Astrocyte (in vitro differentiated cells and primary cell): ENCODE data around the gene CHST15. TPM values are rescaled to one million over a fixed set of nuclear protein-coding genes. Genes with fewer than 3 reads are reported as not detected.
A peak's percentile ranks its signal among the peaks of the same experiment; 100 is the strongest.

Experiments used
- DNase-seq: peaks from one replicate; pipeline ENCODE4 v3.0.0-alpha.2; 2010; ENCODE audit warnings: low read depth
- FAIRE-seq: peaks from 2 replicates; lab custom pipeline; 2011; peaks lifted over from hg19 to GRCh38; lab: Jason Lieb, UNC
- H2AFZ ChIP-seq: 2 replicates; pipeline ENCODE4 v1.6.0; 2012; ENCODE audit warnings: low read depth, low read length, inconsistent platforms
- H3K27ac ChIP-seq: 2 replicates; pipeline ENCODE4 v1.5.1; 2011; ENCODE audit warnings: low read depth, low read length, inconsistent platforms
- H3K27me3 ChIP-seq: 2 replicates; pipeline ENCODE4 v1.6.0; 2011; ENCODE audit warnings: low read length, inconsistent platforms; ENCODE audit not compliant: insufficient read depth
- H3K36me3 ChIP-seq: 2 replicates; pipeline ENCODE4 v1.5.1; 2011; ENCODE audit warnings: low read length, inconsistent platforms; ENCODE audit not compliant: insufficient read depth
- H3K4me1 ChIP-seq: 2 replicates; pipeline ENCODE4 v1.5.1; 2011; ENCODE audit warnings: low read length, inconsistent platforms; ENCODE audit not compliant: insufficient read depth
- H3K4me2 ChIP-seq: 2 replicates; pipeline ENCODE4 v1.6.0; 2012; ENCODE audit warnings: low read length, inconsistent platforms
- H3K4me3 ChIP-seq: 2 replicates; pipeline ENCODE4 v1.5.1; 2011; ENCODE audit warnings: low read depth, mild to moderate bottlenecking, low read length, inconsistent platforms; ENCODE audit not compliant: insufficient read depth
- H3K79me2 ChIP-seq: 2 replicates; pipeline ENCODE4 v1.6.0; 2012; ENCODE audit warnings: mild to moderate bottlenecking, low read length, inconsistent platforms; ENCODE audit not compliant: insufficient read depth
- H3K9ac ChIP-seq: 2 replicates; pipeline ENCODE4 v1.6.0; 2012; ENCODE audit warnings: mild to moderate bottlenecking, low read length, inconsistent platforms
- H3K9me3 ChIP-seq: 2 replicates; pipeline ENCODE4 v1.5.1; 2012; ENCODE audit warnings: low read depth, mild to moderate bottlenecking, low read length, inconsistent platforms; ENCODE audit not compliant: insufficient read depth
- H4K20me1 ChIP-seq: 2 replicates; pipeline ENCODE4 v1.6.0; 2012; ENCODE audit warnings: low read length, inconsistent platforms; ENCODE audit not compliant: insufficient read depth
- H3K27ac Mint-ChIP-seq: one replicate; pipeline ENCODE4 v1.8.0; 2021; ENCODE audit warnings: mild to moderate bottlenecking, mixed read lengths; ENCODE audit not compliant: unreplicated experiment
- H3K27me3 Mint-ChIP-seq: one replicate; pipeline ENCODE4 v1.8.0; 2021; ENCODE audit warnings: low read depth, mixed read lengths; ENCODE audit not compliant: unreplicated experiment
- H3K36me3 Mint-ChIP-seq: one replicate; pipeline ENCODE4 v1.8.0; 2021; ENCODE audit warnings: low read depth, mixed read lengths; ENCODE audit not compliant: unreplicated experiment
- H3K4me1 Mint-ChIP-seq: one replicate; pipeline ENCODE4 v1.8.0; 2021; ENCODE audit warnings: low read depth, mixed read lengths; ENCODE audit not compliant: unreplicated experiment
- H3K4me3 Mint-ChIP-seq: one replicate; pipeline ENCODE4 v1.8.0; 2021; ENCODE audit warnings: mild to moderate bottlenecking, moderate library complexity, mixed read lengths; ENCODE audit not compliant: unreplicated experiment
- H3K9me3 Mint-ChIP-seq: one replicate; pipeline ENCODE4 v1.8.0; 2021; ENCODE audit warnings: mild to moderate bottlenecking, mixed read lengths; ENCODE audit not compliant: unreplicated experiment
- CTCF ChIP-seq: IDR thresholded peaks from 2 replicates; pipeline ENCODE4 v1.5.1; 2011; ENCODE audit warnings: low read depth, mild to moderate bottlenecking, inconsistent platforms, low read length, moderate library complexity; ENCODE audit not compliant: insufficient read depth
- EZH2 ChIP-seq: IDR thresholded peaks from 2 replicates; pipeline ENCODE4 v1.6.1; 2012; ENCODE audit warnings: mild to moderate bottlenecking, low read length, inconsistent platforms; ENCODE audit not compliant: insufficient read depth
- total RNA-seq: library from RNA; stranded (reverse); gene quantifications from 2 replicates; pipeline ENCODE4 v1.2.1, GENCODE V29; 2021

CHST15 gene
- total RNA-seq, 1 donor from 2014 or later = 20.6 TPM

GRCh38 chr10:124007773-124008145 is 85.6 kb downstream of the CHST15 start:
- DNase-seq = no peak
- peaks cover 11% of the 10 kb centered on the region for H3K4me1 Mint-ChIP-seq
- H3K9ac ChIP-seq = no peak overlapping the region
- no peak for TF ChIP-seq EZH2
- TF ChIP-seq CTCF = no peak
- no peak overlapping the region for H3K4me3 ChIP-seq
- H3K36me3 Mint-ChIP-seq = peaks cover 23% of the 10 kb centered on the region
- peaks cover 19% of the 10 kb centered on the region for H3K27me3 Mint-ChIP-seq
- H3K79me2 ChIP-seq = no peaks in the 10 kb centered on the region
- H3K36me3 ChIP-seq = no peaks in the 10 kb centered on the region
- H3K9me3 Mint-ChIP-seq = peaks cover 2% of the 10 kb centered on the region
- no peaks in the 10 kb centered on the region for H4K20me1 ChIP-seq
- FAIRE-seq = no peak
- no peak overlapping the region for H3K27ac ChIP-seq
- no peak overlapping the region for H2AFZ ChIP-seq
- H3K4me3 Mint-ChIP-seq = no peak overlapping the region
- H3K27me3 ChIP-seq = peaks cover 5% of the 10 kb centered on the region
- H3K27ac Mint-ChIP-seq = no peak overlapping the region
- H3K9me3 ChIP-seq = no peaks in the 10 kb centered on the region
- H3K4me2 ChIP-seq = no peak overlapping the region
- no peaks in the 10 kb centered on the region for H3K4me1 ChIP-seq

GRCh38 chr10:124007102-124007772 is 86.2 kb downstream of the CHST15 start:
- no peaks in the 10 kb centered on the region for H3K9me3 ChIP-seq

More at GRCh38 chr10:124007102-124007772, 86.2 kb downstream of the CHST15 start:
- Mint-ChIP-seq H3K4me3 (no peak overlapping the region), H3K27me3 (peaks cover 24% of the 10 kb centered on the region), H3K4me1 (peaks cover 11% of the 10 kb centered on the region), H3K9me3 (peaks cover 2% of the 10 kb centered on the region), H3K36me3 (peaks cover 25% of the 10 kb centered on the region), H3K27ac (peak overlapping the region; percentile 83)
- Histone ChIP-seq H3K79me2 (no peaks in the 10 kb centered on the region), H3K9ac (no peak overlapping the region), H2AFZ (no peak overlapping the region), H3K27ac (no peak overlapping the region), H3K36me3 (no peaks in the 10 kb centered on the region), H3K4me1 (no peaks in the 10 kb centered on the region), H3K4me3 (no peak overlapping the region), H3K27me3 (peaks cover 5% of the 10 kb centered on the region), H3K4me2 (no peak overlapping the region), H4K20me1 (no peaks in the 10 kb centered on the region)
- no peak for TF ChIP-seq EZH2
- TF ChIP-seq CTCF = no peak
- FAIRE-seq (no peak), DNase-seq (no peak)
